Measurements from ENCODE around the gene PALLD.

Gene PALLD

DNA sequence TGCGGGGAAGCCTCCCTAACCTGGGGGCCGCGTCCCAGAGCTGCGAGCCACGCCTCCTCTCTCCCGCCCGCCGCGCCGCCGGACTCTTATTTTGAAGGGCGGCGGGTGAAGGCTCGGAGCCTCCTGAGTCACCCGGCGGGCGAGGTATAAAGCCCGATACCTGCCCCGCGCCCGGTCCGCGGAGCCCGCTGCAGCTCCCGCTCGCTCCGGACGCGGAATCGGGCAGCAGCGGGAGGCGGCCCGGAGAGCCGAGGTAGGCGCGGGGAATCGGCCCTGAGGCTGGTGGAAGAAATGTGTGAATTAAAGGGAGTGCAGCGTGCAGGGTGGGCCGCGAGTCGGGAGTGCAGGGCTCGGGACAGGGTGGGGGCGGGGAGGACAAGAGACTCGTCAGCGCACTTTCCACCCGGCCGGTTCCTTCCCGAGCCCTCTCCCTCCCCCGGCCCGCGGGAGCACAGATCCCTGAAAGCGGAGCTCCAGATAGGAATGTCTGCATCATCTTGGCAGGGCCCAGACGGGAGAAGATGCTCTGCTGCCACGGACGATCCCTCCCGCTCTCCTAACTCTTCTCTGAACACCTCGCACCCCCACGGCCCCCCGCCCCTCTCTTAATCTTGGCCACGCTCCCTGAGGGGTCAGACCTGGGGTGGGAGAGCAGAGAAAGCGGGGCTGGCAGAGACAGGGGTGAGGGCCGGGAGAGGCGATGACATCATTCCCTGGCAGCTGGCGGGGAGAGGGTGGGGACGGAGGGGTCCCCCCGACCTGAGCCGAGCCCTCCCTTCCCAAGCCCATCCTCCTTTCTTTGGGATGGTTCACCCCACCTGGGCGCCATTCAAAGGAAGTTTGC lies 335.3 kb downstream of the PALLD start (continued):
- TF ChIP-seq, protein P1, sequence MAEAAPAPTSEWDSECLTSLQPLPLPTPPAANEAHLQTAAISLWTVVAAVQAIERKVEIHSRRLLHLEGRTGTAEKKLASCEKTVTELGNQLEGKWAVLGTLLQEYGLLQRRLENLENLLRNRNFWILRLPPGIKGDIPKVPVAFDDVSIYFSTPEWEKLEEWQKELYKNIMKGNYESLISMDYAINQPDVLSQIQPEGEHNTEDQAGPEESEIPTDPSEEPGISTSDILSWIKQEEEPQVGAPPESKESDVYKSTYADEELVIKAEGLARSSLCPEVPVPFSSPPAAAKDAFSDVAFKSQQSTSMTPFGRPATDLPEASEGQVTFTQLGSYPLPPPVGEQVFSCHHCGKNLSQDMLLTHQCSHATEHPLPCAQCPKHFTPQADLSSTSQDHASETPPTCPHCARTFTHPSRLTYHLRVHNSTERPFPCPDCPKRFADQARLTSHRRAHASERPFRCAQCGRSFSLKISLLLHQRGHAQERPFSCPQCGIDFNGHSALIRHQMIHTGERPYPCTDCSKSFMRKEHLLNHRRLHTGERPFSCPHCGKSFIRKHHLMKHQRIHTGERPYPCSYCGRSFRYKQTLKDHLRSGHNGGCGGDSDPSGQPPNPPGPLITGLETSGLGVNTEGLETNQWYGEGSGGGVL (tag by site-specific recombination; IDR thresholded peaks at IDR 0.05): peak; percentile 90
- no peak for TF ChIP-seq ZFP3 (tag by site-specific recombination; IDR thresholded peaks at IDR 0.05; ENCODE audit: low read depth)
- no peak for TF ChIP-seq SETDB1 (IDR thresholded peaks at IDR 0.05; ENCODE audit: insufficient read length, low read length)
- no peak for TF ChIP-seq YY1 (tag by site-specific recombination; IDR thresholded peaks at IDR 0.05)

DNA sequence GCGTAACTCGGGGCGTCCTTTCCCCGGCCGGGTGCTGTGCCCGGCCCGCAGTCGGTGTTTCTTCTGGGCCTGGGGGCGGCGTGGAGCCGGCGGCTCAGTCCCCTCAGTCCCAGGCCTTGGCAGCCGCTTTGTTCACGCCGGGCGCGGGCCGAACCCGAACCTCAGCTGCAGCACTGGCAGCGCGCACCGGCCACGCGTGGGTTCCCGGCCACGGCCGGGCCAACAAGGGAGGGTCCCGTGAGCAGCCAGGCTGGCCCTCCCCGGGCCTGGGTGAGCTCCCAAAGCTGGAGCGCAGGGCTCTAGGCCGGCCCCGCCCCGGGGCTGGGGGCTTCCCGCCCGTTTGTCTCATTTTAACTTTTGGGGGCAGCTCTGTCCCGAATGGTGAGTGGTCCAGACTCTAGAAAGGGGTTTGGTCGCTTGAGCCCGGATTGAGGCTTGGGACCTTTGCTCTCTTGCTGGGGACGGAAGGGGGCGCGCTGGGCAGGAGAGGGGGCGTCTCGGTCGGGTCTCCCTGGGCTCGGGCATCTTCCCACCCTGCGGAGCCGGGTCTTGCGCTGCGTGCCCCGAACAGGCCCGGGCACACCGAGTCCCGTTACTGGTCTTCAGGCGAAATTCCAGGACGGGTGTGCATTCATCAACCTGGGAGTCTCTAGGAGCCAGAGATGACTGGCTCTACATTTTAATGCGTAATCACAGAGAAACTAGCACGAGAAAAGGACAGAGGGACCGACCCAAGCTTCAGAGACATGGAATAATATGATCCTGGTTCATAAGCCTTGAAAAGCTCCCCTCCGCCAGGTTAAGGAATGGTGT lies 336.1 kb downstream of the PALLD start:
- ChIA-PET POLR2A (interaction anchor here (0.6 to 2.0 kb wide), 5 partner anchors 12 to 159 kb away, joined by 3 to 18 read pairs (median 3); no protein-coding TSS in a partner anchor), CTCF (interaction anchor here (0.6 to 1.3 kb wide), 3 partner anchors 123 to 246 kb away, joined by 3 read pairs; no protein-coding TSS in a partner anchor)
- Histone ChIP-seq H3K9me3 (ENCODE audit: control insufficient read depth, insufficient read depth, low read depth, low read length) (no peaks in the 10 kb centered on the region), H3K4me3 (ENCODE audit: low read depth, low read length) (peak overlapping the region; percentile 87), H3K36me3 (ENCODE audit: control insufficient read depth in 2 of 2, insufficient read depth in 1 of 2, low read length in 2 of 2) (peaks cover 0 to 10% of the 10 kb centered on the region in 2 experiments; a peak in 1 of 3 replicates), H3K27ac (ENCODE audit: extremely low read depth, low read depth, low read length) (peak overlapping the region; percentile 83; the same call in 1 of the 2 replicates), H3K4me1 (ENCODE audit: control insufficient read depth, insufficient read depth, low read length) (peaks cover 8% of the 10 kb centered on the region)
- peak; percentile 29; the same call in 1 of the 2 replicates for TF ChIP-seq GLIS2 (tag by site-specific recombination; IDR thresholded peaks at IDR 0.05)
- no peak for TF ChIP-seq ZNF354C (tag by site-specific recombination; IDR thresholded peaks at IDR 0.05; ENCODE audit: borderline replicate concordance, low read depth)
- no peak for TF ChIP-seq ZNF768 (tag by site-specific recombination; IDR thresholded peaks at IDR 0.05)
- TF ChIP-seq, protein P2, sequence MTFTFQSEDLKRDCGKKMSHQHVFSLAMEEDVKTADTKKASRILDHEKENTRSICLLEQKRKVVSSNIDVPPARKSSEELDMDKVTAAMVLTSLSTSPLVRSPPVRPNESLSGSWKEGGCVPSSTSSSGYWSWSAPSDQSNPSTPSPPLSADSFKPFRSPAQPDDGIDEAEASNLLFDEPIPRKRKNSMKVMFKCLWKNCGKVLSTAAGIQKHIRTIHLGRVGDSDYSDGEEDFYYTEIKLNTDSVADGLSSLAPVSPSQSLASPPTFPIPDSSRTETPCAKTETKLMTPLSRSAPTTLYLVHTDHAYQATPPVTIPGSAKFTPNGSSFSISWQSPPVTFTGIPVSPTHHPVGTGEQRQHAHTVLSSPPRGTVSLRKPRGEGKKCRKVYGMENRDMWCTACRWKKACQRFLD (tag by site-specific recombination; IDR thresholded peaks at IDR 0.05): no peak
- TF ChIP-seq SP2 (tag by site-specific recombination; IDR thresholded peaks at IDR 0.05): no peak
- TF ChIP-seq ZSCAN23 (tag by site-specific recombination; IDR thresholded peaks at IDR 0.05): no peak
- TF ChIP-seq ZNF701 (tag by site-specific recombination; IDR thresholded peaks at IDR 0.05): no peak
- TF ChIP-seq, protein P3, sequence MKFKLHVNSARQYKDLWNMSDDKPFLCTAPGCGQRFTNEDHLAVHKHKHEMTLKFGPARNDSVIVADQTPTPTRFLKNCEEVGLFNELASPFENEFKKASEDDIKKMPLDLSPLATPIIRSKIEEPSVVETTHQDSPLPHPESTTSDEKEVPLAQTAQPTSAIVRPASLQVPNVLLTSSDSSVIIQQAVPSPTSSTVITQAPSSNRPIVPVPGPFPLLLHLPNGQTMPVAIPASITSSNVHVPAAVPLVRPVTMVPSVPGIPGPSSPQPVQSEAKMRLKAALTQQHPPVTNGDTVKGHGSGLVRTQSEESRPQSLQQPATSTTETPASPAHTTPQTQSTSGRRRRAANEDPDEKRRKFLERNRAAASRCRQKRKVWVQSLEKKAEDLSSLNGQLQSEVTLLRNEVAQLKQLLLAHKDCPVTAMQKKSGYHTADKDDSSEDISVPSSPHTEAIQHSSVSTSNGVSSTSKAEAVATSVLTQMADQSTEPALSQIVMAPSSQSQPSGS (tag by site-specific recombination; IDR thresholded peaks at IDR 0.05; ENCODE audit: low read depth): no peak
- peak; percentile 52; the same call in 1 of the 2 replicates for TF ChIP-seq ZBTB20 (tag by site-specific recombination; IDR thresholded peaks at IDR 0.05)
- TF ChIP-seq ZNF248 (tag by site-specific recombination; IDR thresholded peaks at IDR 0.05): no peak
- TF ChIP-seq, protein P4, sequence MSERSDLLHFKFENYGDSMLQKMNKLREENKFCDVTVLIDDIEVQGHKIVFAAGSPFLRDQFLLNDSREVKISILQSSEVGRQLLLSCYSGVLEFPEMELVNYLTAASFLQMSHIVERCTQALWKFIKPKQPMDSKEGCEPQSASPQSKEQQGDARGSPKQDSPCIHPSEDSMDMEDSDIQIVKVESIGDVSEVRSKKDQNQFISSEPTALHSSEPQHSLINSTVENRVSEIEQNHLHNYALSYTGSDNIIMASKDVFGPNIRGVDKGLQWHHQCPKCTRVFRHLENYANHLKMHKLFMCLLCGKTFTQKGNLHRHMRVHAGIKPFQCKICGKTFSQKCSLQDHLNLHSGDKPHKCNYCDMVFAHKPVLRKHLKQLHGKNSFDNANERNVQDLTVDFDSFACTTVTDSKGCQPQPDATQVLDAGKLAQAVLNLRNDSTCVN (tag by site-specific recombination; optimal IDR thresholded peaks at IDR 0.05): peak; percentile 54
- no peak for TF ChIP-seq ZNF184 (tag by site-specific recombination; IDR thresholded peaks at IDR 0.05)
- TF ChIP-seq ZFP37 (tag by site-specific recombination; IDR thresholded peaks at IDR 0.05): no peak
- 0 out of 2 replicates have a peak, but pooled peaks have one; percentile 32 for TF ChIP-seq ZNF660 (tag by site-specific recombination; IDR thresholded peaks at IDR 0.05)
- TF ChIP-seq PRDM1 (tag by site-specific recombination; IDR thresholded peaks at IDR 0.05): no peak
- peak; percentile 87 for TF ChIP-seq ZBTB17 (tag by site-specific recombination; IDR thresholded peaks at IDR 0.05)
- TF ChIP-seq SP7 (tag by site-specific recombination; IDR thresholded peaks at IDR 0.05): no peak
- TF ChIP-seq, protein P5, sequence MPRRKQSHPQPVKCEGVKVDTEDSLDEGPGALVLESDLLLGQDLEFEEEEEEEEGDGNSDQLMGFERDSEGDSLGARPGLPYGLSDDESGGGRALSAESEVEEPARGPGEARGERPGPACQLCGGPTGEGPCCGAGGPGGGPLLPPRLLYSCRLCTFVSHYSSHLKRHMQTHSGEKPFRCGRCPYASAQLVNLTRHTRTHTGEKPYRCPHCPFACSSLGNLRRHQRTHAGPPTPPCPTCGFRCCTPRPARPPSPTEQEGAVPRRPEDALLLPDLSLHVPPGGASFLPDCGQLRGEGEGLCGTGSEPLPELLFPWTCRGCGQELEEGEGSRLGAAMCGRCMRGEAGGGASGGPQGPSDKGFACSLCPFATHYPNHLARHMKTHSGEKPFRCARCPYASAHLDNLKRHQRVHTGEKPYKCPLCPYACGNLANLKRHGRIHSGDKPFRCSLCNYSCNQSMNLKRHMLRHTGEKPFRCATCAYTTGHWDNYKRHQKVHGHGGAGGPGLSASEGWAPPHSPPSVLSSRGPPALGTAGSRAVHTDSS (tag by site-specific recombination; IDR thresholded peaks at IDR 0.05): no peak
- TF ChIP-seq ZNF350 (tag by site-specific recombination; IDR thresholded peaks at IDR 0.05): no peak
- TF ChIP-seq ZNF23 (tag by site-specific recombination; IDR thresholded peaks at IDR 0.05; ENCODE audit: borderline replicate concordance): no peak
- TF ChIP-seq, protein P6, sequence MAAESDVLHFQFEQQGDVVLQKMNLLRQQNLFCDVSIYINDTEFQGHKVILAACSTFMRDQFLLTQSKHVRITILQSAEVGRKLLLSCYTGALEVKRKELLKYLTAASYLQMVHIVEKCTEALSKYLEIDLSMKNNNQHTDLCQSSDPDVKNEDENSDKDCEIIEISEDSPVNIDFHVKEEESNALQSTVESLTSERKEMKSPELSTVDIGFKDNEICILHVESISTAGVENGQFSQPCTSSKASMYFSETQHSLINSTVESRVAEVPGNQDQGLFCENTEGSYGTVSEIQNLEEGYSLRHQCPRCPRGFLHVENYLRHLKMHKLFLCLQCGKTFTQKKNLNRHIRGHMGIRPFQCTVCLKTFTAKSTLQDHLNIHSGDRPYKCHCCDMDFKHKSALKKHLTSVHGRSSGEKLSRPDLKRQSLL (tag by site-specific recombination; IDR thresholded peaks at IDR 0.05): no peak
- TF ChIP-seq ZNF561 (tag by site-specific recombination; IDR thresholded peaks at IDR 0.05; ENCODE audit: borderline replicate concordance): no peak

Measured in HEK293 (cell line).